ENCODE results near the gene KCNK5.

Gene KCNK5

DNA sequence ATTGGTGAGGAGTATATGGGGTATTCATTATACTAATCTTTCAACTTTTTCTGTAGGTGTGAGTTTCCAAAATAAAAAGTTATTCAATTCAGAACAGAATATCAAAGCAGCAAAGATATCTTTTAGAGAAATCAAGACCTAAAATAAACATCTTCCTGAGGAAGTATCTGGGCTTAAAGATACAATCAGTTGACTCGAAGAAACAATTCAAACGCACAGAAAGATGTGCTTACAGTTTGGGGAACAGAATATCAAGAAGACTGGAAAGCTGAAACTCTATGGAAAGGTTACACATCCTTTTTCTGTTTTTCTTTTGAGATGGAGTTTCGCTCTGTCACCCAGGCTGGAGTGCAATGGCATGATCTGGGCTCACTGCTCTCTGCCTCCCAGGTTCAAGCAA, 78.1 kb downstream of the KCNK5 start:
- no peaks in the 10 kb centered on the region for H3K9me3 ChIP-seq (ENCODE audit: insufficient read depth, low read length, severe bottlenecking)
- no peak overlapping the region for H3K4me3 ChIP-seq (ENCODE audit: low read depth in 1 of 2, low read length in 2 of 2)
- H3K27me3 ChIP-seq (ENCODE audit: insufficient read depth, low read length, poor library complexity) = peaks cover 22% of the 10 kb centered on the region
- H3K27ac ChIP-seq (ENCODE audit: low read length) = no peak overlapping the region
- H3K4me2 ChIP-seq (ENCODE audit: insufficient read depth, low read length) = no peak overlapping the region
- H3K9ac ChIP-seq (ENCODE audit: low read depth, low read length) = no peak overlapping the region
- DNase-seq = no peak
- no peak overlapping the region for H2AFZ ChIP-seq (ENCODE audit: low read depth, low read length)
- H3K36me3 ChIP-seq (ENCODE audit: insufficient read depth, low read length) = no peaks in the 10 kb centered on the region
- no peaks in the 10 kb centered on the region for H3K79me2 ChIP-seq (ENCODE audit: insufficient read depth, low read length)
- no peaks in the 10 kb centered on the region for H4K20me1 ChIP-seq (ENCODE audit: insufficient read depth, low read length)
- ATAC-seq (ENCODE audit: insufficient read depth, low read depth) = no peak
- TF ChIP-seq, protein P1, sequence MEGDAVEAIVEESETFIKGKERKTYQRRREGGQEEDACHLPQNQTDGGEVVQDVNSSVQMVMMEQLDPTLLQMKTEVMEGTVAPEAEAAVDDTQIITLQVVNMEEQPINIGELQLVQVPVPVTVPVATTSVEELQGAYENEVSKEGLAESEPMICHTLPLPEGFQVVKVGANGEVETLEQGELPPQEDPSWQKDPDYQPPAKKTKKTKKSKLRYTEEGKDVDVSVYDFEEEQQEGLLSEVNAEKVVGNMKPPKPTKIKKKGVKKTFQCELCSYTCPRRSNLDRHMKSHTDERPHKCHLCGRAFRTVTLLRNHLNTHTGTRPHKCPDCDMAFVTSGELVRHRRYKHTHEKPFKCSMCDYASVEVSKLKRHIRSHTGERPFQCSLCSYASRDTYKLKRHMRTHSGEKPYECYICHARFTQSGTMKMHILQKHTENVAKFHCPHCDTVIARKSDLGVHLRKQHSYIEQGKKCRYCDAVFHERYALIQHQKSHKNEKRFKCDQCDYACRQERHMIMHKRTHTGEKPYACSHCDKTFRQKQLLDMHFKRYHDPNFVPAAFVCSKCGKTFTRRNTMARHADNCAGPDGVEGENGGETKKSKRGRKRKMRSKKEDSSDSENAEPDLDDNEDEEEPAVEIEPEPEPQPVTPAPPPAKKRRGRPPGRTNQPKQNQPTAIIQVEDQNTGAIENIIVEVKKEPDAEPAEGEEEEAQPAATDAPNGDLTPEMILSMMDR (IDR thresholded peaks at IDR 0.05; ENCODE audit: borderline replicate concordance, extremely low read depth, low read length, poor library complexity, severe bottlenecking) = no peak
- no peak for TF ChIP-seq EZH2 (IDR thresholded peaks at IDR 0.05; ENCODE audit: borderline replicate concordance, low read depth, low read length, severe bottlenecking)
- no peaks in the 10 kb centered on the region for H3K4me1 ChIP-seq (ENCODE audit: insufficient read depth, low read length)

DNA sequence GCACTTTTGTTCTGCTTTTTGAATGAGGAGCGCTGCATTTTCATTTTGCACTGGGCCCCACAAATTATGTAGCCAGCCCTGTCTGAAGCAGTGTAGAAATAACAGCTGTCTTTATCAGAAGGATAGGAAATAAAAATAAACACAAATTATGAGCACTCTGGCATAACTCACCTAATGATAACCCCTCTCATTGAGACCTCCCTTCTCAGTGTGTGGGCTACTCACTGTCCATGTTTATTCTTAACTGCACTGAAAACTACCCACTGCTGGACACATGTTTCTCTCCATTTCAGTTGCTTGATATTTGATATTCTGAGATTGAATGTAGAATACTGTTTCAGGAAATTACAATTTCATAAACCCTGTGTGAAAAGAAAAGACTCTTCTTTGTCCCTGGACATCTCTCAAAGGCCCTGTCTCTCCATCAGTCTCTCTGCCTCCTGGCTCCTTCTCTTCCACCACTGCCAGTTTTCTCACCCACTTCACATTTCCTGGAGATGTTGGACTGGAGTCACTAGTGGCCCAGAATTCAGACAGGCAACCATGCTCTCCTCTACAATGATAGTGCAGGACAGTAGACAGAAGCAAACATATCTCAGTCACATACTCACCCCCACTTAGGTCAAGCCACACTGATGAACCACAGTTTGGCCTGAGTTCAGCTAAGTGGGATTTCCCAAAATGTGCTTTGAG, 84.6 kb downstream of the KCNK5 start:
- Histone ChIP-seq H3K9me3 (ENCODE audit: insufficient read depth, low read length, severe bottlenecking) (no peaks in the 10 kb centered on the region), H2AFZ (ENCODE audit: low read depth, low read length) (no peak overlapping the region), H3K4me3 (ENCODE audit: low read depth in 1 of 2, low read length in 2 of 2) (no peak overlapping the region), H3K4me1 (ENCODE audit: insufficient read depth, low read length) (no peaks in the 10 kb centered on the region), H3K27ac (ENCODE audit: low read length) (no peak overlapping the region), H3K9ac (ENCODE audit: low read depth, low read length) (no peak overlapping the region), H3K79me2 (ENCODE audit: insufficient read depth, low read length) (no peaks in the 10 kb centered on the region), H3K4me2 (ENCODE audit: insufficient read depth, low read length) (no peak overlapping the region), H4K20me1 (ENCODE audit: insufficient read depth, low read length) (no peaks in the 10 kb centered on the region), H3K27me3 (ENCODE audit: insufficient read depth, low read length, poor library complexity) (peaks cover 9% of the 10 kb centered on the region), H3K36me3 (ENCODE audit: insufficient read depth, low read length) (no peaks in the 10 kb centered on the region)
- ATAC-seq (ENCODE audit: insufficient read depth, low read depth) = no peak
- TF ChIP-seq, protein P1 (IDR thresholded peaks at IDR 0.05; ENCODE audit: borderline replicate concordance, extremely low read depth, low read length, poor library complexity, severe bottlenecking) = no peak
- TF ChIP-seq EZH2 (IDR thresholded peaks at IDR 0.05; ENCODE audit: borderline replicate concordance, low read depth, low read length, severe bottlenecking) = no peak
- no peak for DNase-seq

DNA sequence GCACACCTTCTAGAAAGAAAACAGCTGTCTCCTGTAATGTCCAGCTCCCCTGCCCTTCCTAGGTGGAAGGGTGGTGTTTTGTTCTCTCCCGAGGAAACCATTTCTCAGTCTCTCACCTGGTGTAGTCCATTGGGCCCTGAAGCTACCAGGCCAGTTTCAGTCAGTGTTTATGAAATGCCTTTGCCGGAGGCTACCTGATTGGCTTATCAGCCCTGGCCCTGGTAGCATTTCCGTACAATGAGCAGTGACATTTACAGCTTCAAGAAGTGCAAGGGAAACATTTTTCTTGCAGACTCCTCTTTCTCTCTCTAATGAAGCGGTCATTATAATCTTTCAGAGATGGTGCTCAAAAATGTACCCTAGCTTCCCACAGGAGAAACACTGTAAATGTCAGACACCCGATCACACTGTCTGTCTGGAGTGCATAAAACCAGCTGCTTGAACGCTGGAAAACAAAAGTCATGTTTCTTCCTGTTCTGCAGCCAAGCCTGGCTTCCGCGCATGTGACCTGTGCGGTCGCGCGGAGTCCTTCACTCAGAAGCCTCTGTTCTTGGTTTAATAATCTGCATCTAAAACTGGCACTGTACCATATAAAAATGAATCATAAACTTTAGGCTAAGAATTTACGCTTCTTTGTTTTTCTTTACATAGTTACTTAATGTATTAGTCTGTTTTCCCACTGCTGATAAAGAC, 85.9 kb downstream of the KCNK5 start:
- no peaks in the 10 kb centered on the region for H3K4me1 ChIP-seq (ENCODE audit: insufficient read depth, low read length)
- no peak overlapping the region for H3K9ac ChIP-seq (ENCODE audit: low read depth, low read length)
- no peaks in the 10 kb centered on the region for H3K36me3 ChIP-seq (ENCODE audit: insufficient read depth, low read length)
- no peak overlapping the region for H3K27ac ChIP-seq (ENCODE audit: low read length)
- TF ChIP-seq, protein P1 (IDR thresholded peaks at IDR 0.05; ENCODE audit: borderline replicate concordance, extremely low read depth, low read length, poor library complexity, severe bottlenecking) = no peak
- TF ChIP-seq EZH2 (IDR thresholded peaks at IDR 0.05; ENCODE audit: borderline replicate concordance, low read depth, low read length, severe bottlenecking) = no peak
- H4K20me1 ChIP-seq (ENCODE audit: insufficient read depth, low read length) = no peaks in the 10 kb centered on the region
- H3K4me3 ChIP-seq (ENCODE audit: low read depth in 1 of 2, low read length in 2 of 2) = no peak overlapping the region
- peaks cover 2% of the 10 kb centered on the region for H3K9me3 ChIP-seq (ENCODE audit: insufficient read depth, low read length, severe bottlenecking)
- ATAC-seq (ENCODE audit: insufficient read depth, low read depth) (no peak), DNase-seq (no peak)
- no peak overlapping the region for H2AFZ ChIP-seq (ENCODE audit: low read depth, low read length)
- H3K4me2 ChIP-seq (ENCODE audit: insufficient read depth, low read length) = no peak overlapping the region
- peaks cover 5% of the 10 kb centered on the region for H3K27me3 ChIP-seq (ENCODE audit: insufficient read depth, low read length, poor library complexity)
- no peaks in the 10 kb centered on the region for H3K79me2 ChIP-seq (ENCODE audit: insufficient read depth, low read length)
